Activated naive CD4-positive, alpha-beta T cell treated with anti-CD3 and anti-CD28 coated beads, Interleukin-2, amount 50 U/mL, for 72 hours (primary cell): ENCODE data around the gene PLA2G3. TPM values are rescaled to one million over a fixed set of nuclear protein-coding genes. Genes with fewer than 3 reads are reported as not detected.

Experiments used
- ATAC-seq, 2 donors: fragments of 150-1000 bp; cut with Tn5 transposase; 2 replicates each; pipeline ENCODE4 v1.10.0; 2021; ENCODE audit warnings: mild to moderate bottlenecking in 2 of 2, moderate library complexity in 2 of 2
- DNase-seq, 2 donors: peaks; one replicate each; pipeline ENCODE4 v3.0.0; 2021 to 2022; ENCODE audit warnings: low spot score in 2 of 2
- H3K27ac Mint-ChIP-seq, 2 donors: one replicate each; pipeline ENCODE4 v1.8.0; 2022; ENCODE audit warnings: mild to moderate bottlenecking in 2 of 2, mixed read lengths in 2 of 2
- H3K36me3 Mint-ChIP-seq, 2 donors: one replicate each; pipeline ENCODE4 v1.8.0; 2022; ENCODE audit warnings: mixed read lengths in 2 of 2
- H3K9me3 Mint-ChIP-seq, 2 donors: one replicate each; pipeline ENCODE4 v1.8.0; 2022; ENCODE audit warnings: mixed read lengths in 2 of 2
- total RNA-seq, 2 donors: library from RNA; stranded (reverse); gene quantifications; one replicate each; pipeline ENCODE4 v1.2.3, GENCODE V29; 2022

The PLA2G3 gene
- total RNA-seq, 2 donors from 2014 or later: not detected

- Mint-ChIP-seq H3K27ac (no peak overlapping the region), H3K36me3 (peaks cover 5 to 8% of the 10 kb centered on the region in 2 donors), H3K9me3 (peaks cover 0 to 7% of the 10 kb centered on the region in 2 donors)
- DNase-seq (no peak), ATAC-seq (no peak)
Observed at GRCh38 chr22:31154975-31155374, 14.7 kb upstream of the PLA2G3 start.

- H3K27ac Mint-ChIP-seq: peak overlapping the region in 1 of 2 donors; percentile 31
- H3K9me3 Mint-ChIP-seq: no peaks in the 10 kb centered on the region
- DNase-seq (no peak), ATAC-seq (no peak)
- no peaks in the 10 kb centered on the region for H3K36me3 Mint-ChIP-seq
Observed at GRCh38 chr22:31153357-31153756, 13.0 kb upstream of the PLA2G3 start.

GRCh38 chr22:31151872-31152271, 11.6 kb upstream of the PLA2G3 start:
- ATAC-seq (no peak), DNase-seq (no peak)
- no peak overlapping the region for H3K27ac Mint-ChIP-seq
- H3K9me3 Mint-ChIP-seq: no peaks in the 10 kb centered on the region
- no peaks in the 10 kb centered on the region for H3K36me3 Mint-ChIP-seq

- ATAC-seq: no peak
- Mint-ChIP-seq H3K9me3 (no peaks in the 10 kb centered on the region), H3K36me3 (no peaks in the 10 kb centered on the region), H3K27ac (no peak overlapping the region)
- DNase-seq: no peak
Observed at GRCh38 chr22:31150615-31151014, 10.3 kb upstream of the PLA2G3 start.

- no peak overlapping the region for H3K27ac Mint-ChIP-seq
- peak; percentile 75 to 88 for ATAC-seq
- no peaks in the 10 kb centered on the region for H3K36me3 Mint-ChIP-seq
- DNase-seq: peak in 1 of 2 donors; percentile 41
- peaks cover 0 to 3% of the 10 kb centered on the region in 2 donors for H3K9me3 Mint-ChIP-seq
Observed at GRCh38 chr22:31148953-31149627, 8.8 kb upstream of the PLA2G3 start.

- no peak overlapping the region for H3K27ac Mint-ChIP-seq
- no peak for DNase-seq
- no peaks in the 10 kb centered on the region for H3K36me3 Mint-ChIP-seq
- peaks cover 0 to 3% of the 10 kb centered on the region in 2 donors for H3K9me3 Mint-ChIP-seq
- ATAC-seq: no peak
Observed at GRCh38 chr22:31148488-31148887, 8.2 kb upstream of the PLA2G3 start.

GRCh38 chr22:31144223-31144622, 3.9 kb upstream of the PLA2G3 start:
- H3K9me3 Mint-ChIP-seq: peaks cover 0 to 3% of the 10 kb centered on the region in 2 donors

GRCh38 chr22:31143537-31143936, 3.2 kb upstream of the PLA2G3 start:
- Mint-ChIP-seq H3K27ac (peak overlapping the region in 1 of 2 donors; percentile 18), H3K9me3 (peaks cover 0 to 3% of the 10 kb centered on the region in 2 donors), H3K36me3 (no peaks in the 10 kb centered on the region)
- ATAC-seq: no peak
- no peak for DNase-seq

More at GRCh38 chr22:31144223-31144622, 3.9 kb upstream of the PLA2G3 start:
- H3K27ac Mint-ChIP-seq: peak overlapping the region in 1 of 2 donors; percentile 18
- DNase-seq (no peak), ATAC-seq (peak; percentile 72 to 86)
- H3K36me3 Mint-ChIP-seq: no peaks in the 10 kb centered on the region

GRCh38 chr22:31143038-31143437, 2.7 kb upstream of the PLA2G3 start:
- DNase-seq (no peak), ATAC-seq (no peak)
- Mint-ChIP-seq H3K36me3 (no peaks in the 10 kb centered on the region), H3K27ac (peak overlapping the region in 1 of 2 donors; percentile 18), H3K9me3 (peaks cover 0 to 3% of the 10 kb centered on the region in 2 donors)

GRCh38 chr22:31142285-31142684, 2.0 kb upstream of the PLA2G3 start:
- peaks cover 0 to 3% of the 10 kb centered on the region in 2 donors for H3K9me3 Mint-ChIP-seq
- peak overlapping the region in 1 of 2 donors; percentile 18 for H3K27ac Mint-ChIP-seq
- DNase-seq (no peak), ATAC-seq (no peak)
- H3K36me3 Mint-ChIP-seq: no peaks in the 10 kb centered on the region

GRCh38 chr22:31141551-31141950, 1.2 kb upstream of the PLA2G3 start:
- Mint-ChIP-seq H3K36me3 (no peaks in the 10 kb centered on the region), H3K9me3 (peaks cover 0 to 3% of the 10 kb centered on the region in 2 donors)

GRCh38 chr22:31140746-31141145, 438 bp upstream of the PLA2G3 start:
- H3K27ac Mint-ChIP-seq: peak overlapping the region in 1 of 2 donors; percentile 43
- no peaks in the 10 kb centered on the region for H3K36me3 Mint-ChIP-seq
- H3K9me3 Mint-ChIP-seq: peaks cover 0 to 3% of the 10 kb centered on the region in 2 donors
- no peak for DNase-seq
- no peak for ATAC-seq

More at GRCh38 chr22:31141551-31141950, 1.2 kb upstream of the PLA2G3 start:
- H3K27ac Mint-ChIP-seq: peak overlapping the region in 1 of 2 donors; percentile 43
- DNase-seq (no peak), ATAC-seq (no peak)

GRCh38 chr22:31139066-31139465, 1.2 kb downstream of the PLA2G3 start:
- no peaks in the 10 kb centered on the region for H3K9me3 Mint-ChIP-seq
- DNase-seq: no peak
- no peaks in the 10 kb centered on the region for H3K36me3 Mint-ChIP-seq
- ATAC-seq: no peak
- no peak overlapping the region for H3K27ac Mint-ChIP-seq

GRCh38 chr22:31138126-31138525, 2.2 kb downstream of the PLA2G3 start:
- DNase-seq (no peak), ATAC-seq (no peak)
- Mint-ChIP-seq H3K36me3 (no peaks in the 10 kb centered on the region), H3K9me3 (no peaks in the 10 kb centered on the region), H3K27ac (no peak overlapping the region)

GRCh38 chr22:31137721-31138120, 2.6 kb downstream of the PLA2G3 start:
- no peaks in the 10 kb centered on the region for H3K9me3 Mint-ChIP-seq

GRCh38 chr22:31136711-31137110, 3.6 kb downstream of the PLA2G3 start:
- DNase-seq (no peak), ATAC-seq (no peak)
- Mint-ChIP-seq H3K36me3 (no peaks in the 10 kb centered on the region), H3K9me3 (no peaks in the 10 kb centered on the region), H3K27ac (no peak overlapping the region)

More at GRCh38 chr22:31137721-31138120, 2.6 kb downstream of the PLA2G3 start:
- Mint-ChIP-seq H3K27ac (no peak overlapping the region), H3K36me3 (no peaks in the 10 kb centered on the region)
- no peak for DNase-seq
- no peak for ATAC-seq

GRCh38 chr22:31136155-31136554, 4.2 kb downstream of the PLA2G3 start:
- no peak overlapping the region for H3K27ac Mint-ChIP-seq

GRCh38 chr22:31135706-31136105, 4.6 kb downstream of the PLA2G3 start:
- no peak for ATAC-seq
- Mint-ChIP-seq H3K27ac (no peak overlapping the region), H3K9me3 (no peaks in the 10 kb centered on the region)

More at GRCh38 chr22:31136155-31136554, 4.2 kb downstream of the PLA2G3 start:
- no peak for DNase-seq
- H3K36me3 Mint-ChIP-seq: no peaks in the 10 kb centered on the region
- no peaks in the 10 kb centered on the region for H3K9me3 Mint-ChIP-seq
- ATAC-seq: no peak

More at GRCh38 chr22:31135706-31136105, 4.6 kb downstream of the PLA2G3 start:
- no peak for DNase-seq
- H3K36me3 Mint-ChIP-seq: no peaks in the 10 kb centered on the region
